ENCODE data around the gene TMEM30A.

DNA sequence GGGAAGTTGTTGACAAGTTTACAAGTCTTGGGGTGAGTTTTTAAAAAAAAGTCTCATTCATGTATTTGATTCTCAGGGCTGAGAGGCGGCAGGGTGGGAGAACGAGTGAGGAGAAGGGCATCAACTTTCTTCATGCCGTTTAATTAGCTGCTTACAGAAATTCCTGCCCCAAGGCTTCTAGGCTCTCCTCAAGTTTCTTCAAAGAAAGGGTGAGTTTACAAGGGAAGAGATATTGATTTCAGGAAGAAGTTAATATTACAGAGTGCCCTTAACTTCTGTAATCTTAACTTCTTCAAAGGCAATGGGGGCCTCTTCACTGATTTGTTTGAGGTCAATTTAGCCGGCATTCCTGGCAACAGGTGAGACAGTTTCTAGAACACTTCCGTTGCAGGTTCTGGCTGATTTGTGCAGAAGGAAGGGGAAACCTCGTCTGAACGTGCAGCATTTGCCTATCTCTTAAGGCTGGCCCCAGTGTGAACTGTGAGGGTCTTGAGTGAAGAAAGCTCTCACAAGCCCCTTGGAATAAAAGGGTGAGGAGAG lies 75.3 kb downstream of the TMEM30A start:
- TF ChIP-seq, protein P1, sequence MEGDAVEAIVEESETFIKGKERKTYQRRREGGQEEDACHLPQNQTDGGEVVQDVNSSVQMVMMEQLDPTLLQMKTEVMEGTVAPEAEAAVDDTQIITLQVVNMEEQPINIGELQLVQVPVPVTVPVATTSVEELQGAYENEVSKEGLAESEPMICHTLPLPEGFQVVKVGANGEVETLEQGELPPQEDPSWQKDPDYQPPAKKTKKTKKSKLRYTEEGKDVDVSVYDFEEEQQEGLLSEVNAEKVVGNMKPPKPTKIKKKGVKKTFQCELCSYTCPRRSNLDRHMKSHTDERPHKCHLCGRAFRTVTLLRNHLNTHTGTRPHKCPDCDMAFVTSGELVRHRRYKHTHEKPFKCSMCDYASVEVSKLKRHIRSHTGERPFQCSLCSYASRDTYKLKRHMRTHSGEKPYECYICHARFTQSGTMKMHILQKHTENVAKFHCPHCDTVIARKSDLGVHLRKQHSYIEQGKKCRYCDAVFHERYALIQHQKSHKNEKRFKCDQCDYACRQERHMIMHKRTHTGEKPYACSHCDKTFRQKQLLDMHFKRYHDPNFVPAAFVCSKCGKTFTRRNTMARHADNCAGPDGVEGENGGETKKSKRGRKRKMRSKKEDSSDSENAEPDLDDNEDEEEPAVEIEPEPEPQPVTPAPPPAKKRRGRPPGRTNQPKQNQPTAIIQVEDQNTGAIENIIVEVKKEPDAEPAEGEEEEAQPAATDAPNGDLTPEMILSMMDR (IDR thresholded peaks at IDR 0.05) = no peak
- no peak for TF ChIP-seq POLR2A (IDR thresholded peaks at IDR 0.05)

All from lower leg skin (tissue), 3 donors.